Measurements from ENCODE around the gene ZNF784. TPM values are rescaled to one million over a fixed set of nuclear protein-coding genes. Genes with fewer than 3 reads are reported as not detected.

ZNF784 gene
- total and polyA plus RNA-seq, 2 of the 8 experiments (the other 6 are each of a cell fraction or from before 2014, with no cell fraction given) = 6.5 to 8.0 TPM

DNA sequence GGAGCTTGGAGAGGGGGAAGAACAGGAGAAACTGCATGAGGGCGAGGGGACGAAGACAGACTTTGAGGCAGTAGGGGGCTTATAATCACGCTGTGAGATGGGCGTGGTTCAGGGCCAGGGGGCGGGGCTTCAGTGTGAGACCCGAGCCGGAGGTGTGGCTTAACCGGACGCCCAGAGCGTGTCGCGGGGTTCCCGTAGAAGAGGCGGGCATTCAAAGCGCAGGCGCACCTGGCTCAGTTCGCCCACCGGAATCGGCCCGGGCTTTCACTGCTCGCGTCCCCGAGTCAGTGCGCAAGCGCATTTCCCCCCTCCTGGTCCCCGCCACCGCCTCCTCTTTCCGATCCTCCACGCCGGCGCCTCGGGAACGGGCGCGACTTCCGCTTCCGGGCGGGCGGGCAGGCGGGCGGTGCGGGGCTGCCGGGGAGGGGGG, 19.1 kb downstream of the ZNF784 start (continued):
- TF ChIP-seq, protein P1, sequence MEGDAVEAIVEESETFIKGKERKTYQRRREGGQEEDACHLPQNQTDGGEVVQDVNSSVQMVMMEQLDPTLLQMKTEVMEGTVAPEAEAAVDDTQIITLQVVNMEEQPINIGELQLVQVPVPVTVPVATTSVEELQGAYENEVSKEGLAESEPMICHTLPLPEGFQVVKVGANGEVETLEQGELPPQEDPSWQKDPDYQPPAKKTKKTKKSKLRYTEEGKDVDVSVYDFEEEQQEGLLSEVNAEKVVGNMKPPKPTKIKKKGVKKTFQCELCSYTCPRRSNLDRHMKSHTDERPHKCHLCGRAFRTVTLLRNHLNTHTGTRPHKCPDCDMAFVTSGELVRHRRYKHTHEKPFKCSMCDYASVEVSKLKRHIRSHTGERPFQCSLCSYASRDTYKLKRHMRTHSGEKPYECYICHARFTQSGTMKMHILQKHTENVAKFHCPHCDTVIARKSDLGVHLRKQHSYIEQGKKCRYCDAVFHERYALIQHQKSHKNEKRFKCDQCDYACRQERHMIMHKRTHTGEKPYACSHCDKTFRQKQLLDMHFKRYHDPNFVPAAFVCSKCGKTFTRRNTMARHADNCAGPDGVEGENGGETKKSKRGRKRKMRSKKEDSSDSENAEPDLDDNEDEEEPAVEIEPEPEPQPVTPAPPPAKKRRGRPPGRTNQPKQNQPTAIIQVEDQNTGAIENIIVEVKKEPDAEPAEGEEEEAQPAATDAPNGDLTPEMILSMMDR (IDR thresholded peaks at IDR 0.05; ENCODE audit: control extremely low read depth in 1 of 3, insufficient read depth in 1 of 3, low read depth in 1 of 3, low read length in 3 of 3) = no peak
- peak; percentile 81 for TF ChIP-seq SP4 (IDR thresholded peaks at IDR 0.05; ENCODE audit: low read length)
- peak; percentile 49 to 71 for TF ChIP-seq POLR2A (IDR thresholded peaks at IDR 0.05; ENCODE audit: control extremely low read depth in 1 of 2, low read depth in 2 of 2, low read length in 2 of 2)
- TF ChIP-seq HDAC6 (IDR thresholded peaks at IDR 0.05; ENCODE audit: low read depth, low read length) = no peak
- TF ChIP-seq CREB1 (IDR thresholded peaks at IDR 0.05) = peak; percentile 43; the same call in 1 of the 2 replicates
- no peak for TF ChIP-seq POU5F1 (IDR thresholded peaks at IDR 0.05; ENCODE audit: low read depth, low read length)
- TF ChIP-seq EGR1 (IDR thresholded peaks at IDR 0.05; ENCODE audit: borderline replicate concordance, low read depth, low read length) = no peak
- no peak for TF ChIP-seq HDAC2 (IDR thresholded peaks at IDR 0.05; ENCODE audit: borderline replicate concordance in 1 of 2, low read depth in 2 of 2, low read length in 2 of 2)
- TF ChIP-seq, protein P2, sequence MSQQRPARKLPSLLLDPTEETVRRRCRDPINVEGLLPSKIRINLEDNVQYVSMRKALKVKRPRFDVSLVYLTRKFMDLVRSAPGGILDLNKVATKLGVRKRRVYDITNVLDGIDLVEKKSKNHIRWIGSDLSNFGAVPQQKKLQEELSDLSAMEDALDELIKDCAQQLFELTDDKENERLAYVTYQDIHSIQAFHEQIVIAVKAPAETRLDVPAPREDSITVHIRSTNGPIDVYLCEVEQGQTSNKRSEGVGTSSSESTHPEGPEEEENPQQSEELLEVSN (IDR thresholded peaks at IDR 0.05) = peak; percentile 86
- no peak for TF ChIP-seq FOSL1 (IDR thresholded peaks at IDR 0.05; ENCODE audit: insufficient read depth, low read depth, low read length)
- TF ChIP-seq CEBPB (IDR thresholded peaks at IDR 0.05; ENCODE audit: low read depth, low read length) = no peak
- TF ChIP-seq SP1 (IDR thresholded peaks at IDR 0.05; ENCODE audit: low read depth, low read length) = peak; percentile 70
- TF ChIP-seq CBX5 (IDR thresholded peaks at IDR 0.05; ENCODE audit: low read depth, low read length) = no peak
- no peak for TF ChIP-seq EP300 (IDR thresholded peaks at IDR 0.05; ENCODE audit: borderline replicate concordance in 1 of 2, low read depth in 2 of 2, low read length in 2 of 2)
- no peak for TF ChIP-seq MAFK (IDR thresholded peaks at IDR 0.05; ENCODE audit: low read depth, low read length)
- no peak for TF ChIP-seq RNF2 (IDR thresholded peaks at IDR 0.05; ENCODE audit: borderline replicate concordance, low read depth, low read length, missing control alignments, poor library complexity, severe bottlenecking)
- TF ChIP-seq RFX5 (IDR thresholded peaks at IDR 0.05; ENCODE audit: borderline replicate concordance, low read depth, low read length) = no peak
- no peak for TF ChIP-seq KDM4A (IDR thresholded peaks at IDR 0.05; ENCODE audit: low read depth, low read length, severe bottlenecking)
- no peak for TF ChIP-seq SP2 (IDR thresholded peaks at IDR 0.05; ENCODE audit: low read length)
- no peak; the same call in 1 of the 2 replicates for TF ChIP-seq PHF8 (conservative IDR thresholded peaks at IDR 0.05; ENCODE audit: low read depth, low read length)
- TF ChIP-seq ZNF274 (IDR thresholded peaks at IDR 0.05; ENCODE audit: borderline replicate concordance, extremely low read depth, low read length) = no peak
- peak; percentile 75 for TF ChIP-seq NRF1 (IDR thresholded peaks at IDR 0.05; ENCODE audit: low read depth, low read length)
- TF ChIP-seq EZH2 (IDR thresholded peaks at IDR 0.05; ENCODE audit: low read depth, low read length, severe bottlenecking) = no peak
